ENCODE data around the gene NAALADL2.

- TF ChIP-seq CTCF (conservative IDR thresholded peaks at IDR 0.05) (no peak), ZFX (IDR thresholded peaks at IDR 0.05) (no peak)
Measured at GRCh38 chr3:175046601-175047000, 187.5 kb downstream of the NAALADL2 start.
